Astrocyte (in vitro differentiated cells and primary cell): ENCODE data around the gene DAB2. TPM values are rescaled to one million over a fixed set of nuclear protein-coding genes. Genes with fewer than 3 reads are reported as not detected.

Experiments used
- DNase-seq: peaks from one replicate; pipeline ENCODE4 v3.0.0-alpha.2; 2010; ENCODE audit warnings: low read depth
- FAIRE-seq: peaks from 2 replicates; lab custom pipeline; 2011; peaks lifted over from hg19 to GRCh38; lab: Jason Lieb, UNC
- H2AFZ ChIP-seq: 2 replicates; pipeline ENCODE4 v1.6.0; 2012; ENCODE audit warnings: low read depth, low read length, inconsistent platforms
- H3K27ac ChIP-seq: 2 replicates; pipeline ENCODE4 v1.5.1; 2011; ENCODE audit warnings: low read depth, low read length, inconsistent platforms
- H3K27me3 ChIP-seq: 2 replicates; pipeline ENCODE4 v1.6.0; 2011; ENCODE audit warnings: low read length, inconsistent platforms; ENCODE audit not compliant: insufficient read depth
- H3K36me3 ChIP-seq: 2 replicates; pipeline ENCODE4 v1.5.1; 2011; ENCODE audit warnings: low read length, inconsistent platforms; ENCODE audit not compliant: insufficient read depth
- H3K4me1 ChIP-seq: 2 replicates; pipeline ENCODE4 v1.5.1; 2011; ENCODE audit warnings: low read length, inconsistent platforms; ENCODE audit not compliant: insufficient read depth
- H3K4me2 ChIP-seq: 2 replicates; pipeline ENCODE4 v1.6.0; 2012; ENCODE audit warnings: low read length, inconsistent platforms
- H3K4me3 ChIP-seq: 2 replicates; pipeline ENCODE4 v1.5.1; 2011; ENCODE audit warnings: low read depth, mild to moderate bottlenecking, low read length, inconsistent platforms; ENCODE audit not compliant: insufficient read depth
- H3K79me2 ChIP-seq: 2 replicates; pipeline ENCODE4 v1.6.0; 2012; ENCODE audit warnings: mild to moderate bottlenecking, low read length, inconsistent platforms; ENCODE audit not compliant: insufficient read depth
- H3K9ac ChIP-seq: 2 replicates; pipeline ENCODE4 v1.6.0; 2012; ENCODE audit warnings: mild to moderate bottlenecking, low read length, inconsistent platforms
- H3K9me3 ChIP-seq: 2 replicates; pipeline ENCODE4 v1.5.1; 2012; ENCODE audit warnings: low read depth, mild to moderate bottlenecking, low read length, inconsistent platforms; ENCODE audit not compliant: insufficient read depth
- H4K20me1 ChIP-seq: 2 replicates; pipeline ENCODE4 v1.6.0; 2012; ENCODE audit warnings: low read length, inconsistent platforms; ENCODE audit not compliant: insufficient read depth
- H3K27ac Mint-ChIP-seq: one replicate; pipeline ENCODE4 v1.8.0; 2021; ENCODE audit warnings: mild to moderate bottlenecking, mixed read lengths; ENCODE audit not compliant: unreplicated experiment
- H3K27me3 Mint-ChIP-seq: one replicate; pipeline ENCODE4 v1.8.0; 2021; ENCODE audit warnings: low read depth, mixed read lengths; ENCODE audit not compliant: unreplicated experiment
- H3K36me3 Mint-ChIP-seq: one replicate; pipeline ENCODE4 v1.8.0; 2021; ENCODE audit warnings: low read depth, mixed read lengths; ENCODE audit not compliant: unreplicated experiment
- H3K4me1 Mint-ChIP-seq: one replicate; pipeline ENCODE4 v1.8.0; 2021; ENCODE audit warnings: low read depth, mixed read lengths; ENCODE audit not compliant: unreplicated experiment
- H3K4me3 Mint-ChIP-seq: one replicate; pipeline ENCODE4 v1.8.0; 2021; ENCODE audit warnings: mild to moderate bottlenecking, moderate library complexity, mixed read lengths; ENCODE audit not compliant: unreplicated experiment
- H3K9me3 Mint-ChIP-seq: one replicate; pipeline ENCODE4 v1.8.0; 2021; ENCODE audit warnings: mild to moderate bottlenecking, mixed read lengths; ENCODE audit not compliant: unreplicated experiment
- CTCF ChIP-seq: IDR thresholded peaks from 2 replicates; pipeline ENCODE4 v1.5.1; 2011; ENCODE audit warnings: low read depth, mild to moderate bottlenecking, inconsistent platforms, low read length, moderate library complexity; ENCODE audit not compliant: insufficient read depth
- EZH2 ChIP-seq: IDR thresholded peaks from 2 replicates; pipeline ENCODE4 v1.6.1; 2012; ENCODE audit warnings: mild to moderate bottlenecking, low read length, inconsistent platforms; ENCODE audit not compliant: insufficient read depth
- total RNA-seq: library from RNA; stranded (reverse); gene quantifications from 2 replicates; pipeline ENCODE4 v1.2.1, GENCODE V29; 2021

DAB2 gene
- total RNA-seq, 1 donor from 2014 or later = 84.5 TPM

GRCh38 chr5:39323542-39323941 lies 101.2 kb downstream of the DAB2 start:
- Histone ChIP-seq H3K4me1 (no peaks in the 10 kb centered on the region), H3K27ac (no peak overlapping the region), H3K27me3 (no peaks in the 10 kb centered on the region), H3K79me2 (no peaks in the 10 kb centered on the region), H4K20me1 (no peaks in the 10 kb centered on the region), H3K9ac (no peak overlapping the region), H3K36me3 (no peaks in the 10 kb centered on the region), H3K9me3 (no peaks in the 10 kb centered on the region), H3K4me3 (no peak overlapping the region), H3K4me2 (no peak overlapping the region), H2AFZ (no peak overlapping the region)
- Mint-ChIP-seq H3K36me3 (no peaks in the 10 kb centered on the region), H3K27ac (no peak overlapping the region), H3K4me1 (no peaks in the 10 kb centered on the region), H3K9me3 (no peaks in the 10 kb centered on the region), H3K4me3 (no peak overlapping the region), H3K27me3 (no peaks in the 10 kb centered on the region)
- FAIRE-seq (no peak), DNase-seq (no peak)
- TF ChIP-seq EZH2 (no peak), CTCF (no peak)

Other genes with a start within 250 kb of the DAB2 start
- gene FYB1, start 205.4 kb downstream of the DAB2 start, total RNA-seq = 0.11 TPM in 1 of 2 replicates, not detected in the other
- 0.07 TPM in 1 of 2 replicates, not detected in the other for gene C9, start 60.5 kb downstream of the DAB2 start, total RNA-seq